Stomach (tissue), 9 donors: ENCODE results near the gene TOX3. TPM values are rescaled to one million over a fixed set of nuclear protein-coding genes. Genes with fewer than 3 reads are reported as not detected.

Experiments
- DNase-seq, 2 donors: peaks; one replicate each; pipeline versions ENCODE4 v3.0.0 to v3.0.0-alpha.2; 2013 to 2019
- H3K27ac ChIP-seq, 5 donors: fragments of 200-600 bp in 4 of 5; sonication (generic) in 4 of 5; one replicate each; pipeline ENCODE4 v1.5.1; 2013 to 2019; ENCODE audit warnings: mild to moderate bottlenecking in 1 of 5, moderate library complexity in 1 of 5
- H3K27me3 ChIP-seq, 3 donors: fragments of 200-600 bp; sonication (generic); one replicate each; pipeline ENCODE4 v1.5.1; 2017 to 2019; ENCODE audit warnings: mixed run types in 1 of 3
- H3K36me3 ChIP-seq, 4 donors: fragments of 200-600 bp; sonication (generic); 1 replicate in 3 of 4; 2 replicates in 1 of 4; pipeline ENCODE4 v1.5.1; 2016 to 2019
- H3K4me1 ChIP-seq, 4 donors: fragments of 200-600 bp; sonication (generic); one replicate each; pipeline ENCODE4 v1.5.1; 2016 to 2019
- H3K4me3 ChIP-seq, 4 donors: fragments of 200-600 bp; sonication (generic) in 3 of 4; one replicate each; pipeline ENCODE4 v1.5.1; 2016 to 2019; ENCODE audit warnings: mild to moderate bottlenecking in 1 of 4
- H3K9me3 ChIP-seq, 4 donors: fragments of 200-600 bp; sonication (generic); one replicate each; pipeline ENCODE4 v1.5.1; 2016 to 2019
- CTCF ChIP-seq, 7 experiments: fragments of 450-650 bp in 4 of 7; fragments of 200-600 bp in 3 of 7; sonication (generic) in 3 of 7; IDR thresholded peaks; one replicate each; pipeline ENCODE4 v1.5.1; 2016 to 2019; ENCODE audit warnings: antibody characterized with exemption in 7 of 7, control low read depth in 2 of 7, mild to moderate bottlenecking in 1 of 7
- EP300 ChIP-seq: sonication (generic); formaldehyde crosslinking; IDR thresholded peaks from one replicate; pipeline ENCODE4 v1.6.1; 2017; ENCODE audit warnings: antibody characterized with exemption
- POLR2A ChIP-seq, 4 donors: fragments of 450-650 bp; IDR thresholded peaks; one replicate each; pipeline ENCODE4 v1.6.1; 2016; ENCODE audit warnings: antibody characterized with exemption in 4 of 4, control low read depth in 2 of 4, mild to moderate bottlenecking in 1 of 4, moderate library complexity in 1 of 4
- POLR2AphosphoS5 ChIP-seq, 3 donors: sonication (generic); formaldehyde crosslinking; IDR thresholded peaks; one replicate each; pipeline ENCODE4 v1.6.1; 2016; ENCODE audit warnings: antibody characterized with exemption in 3 of 3
- WGBS, 5 donors: extraction: QIAGEN DNeasy Blood & Tissue Kit in 3 of 5; methylation state at CpG; one replicate each; pipeline versions ENCODE4 v1.1.5 to v1.1.7; 2013 to 2018; 5-methylcytosine and 5-hydroxymethylcytosine counted together
- intact Hi-C: fragments of 100-400 bp; cut with DNase I; formaldehyde crosslinking; loops from one replicate; pipeline ENCODE4 v1.15.1; 2023; ENCODE audit warnings: low total_unique reads
- polyA plus RNA-seq, 3 donors: library from polyadenylated mRNA; stranded (reverse); fragments of 200-250 nt; gene quantifications; one replicate each; pipeline ENCODE4 v1.2.3, GENCODE V29; 2013
- total RNA-seq, 5 donors: library from RNA; depleted of rRNA; stranded (reverse); fragments of >200 nt; gene quantifications; one replicate each; pipeline versions ENCODE4 v1.1.0 to v1.2.3, GENCODE V29; 2014 to 2016
- donor health status: healthy with polysubstance abuse.
- donor health status: Bipolar disorder and iron deficiency.
- donor health status: healthy.

The TOX3 gene
- total and polyA plus RNA-seq, 8 donors: 6.4 to 169 (median 11.1) TPM

DNA sequence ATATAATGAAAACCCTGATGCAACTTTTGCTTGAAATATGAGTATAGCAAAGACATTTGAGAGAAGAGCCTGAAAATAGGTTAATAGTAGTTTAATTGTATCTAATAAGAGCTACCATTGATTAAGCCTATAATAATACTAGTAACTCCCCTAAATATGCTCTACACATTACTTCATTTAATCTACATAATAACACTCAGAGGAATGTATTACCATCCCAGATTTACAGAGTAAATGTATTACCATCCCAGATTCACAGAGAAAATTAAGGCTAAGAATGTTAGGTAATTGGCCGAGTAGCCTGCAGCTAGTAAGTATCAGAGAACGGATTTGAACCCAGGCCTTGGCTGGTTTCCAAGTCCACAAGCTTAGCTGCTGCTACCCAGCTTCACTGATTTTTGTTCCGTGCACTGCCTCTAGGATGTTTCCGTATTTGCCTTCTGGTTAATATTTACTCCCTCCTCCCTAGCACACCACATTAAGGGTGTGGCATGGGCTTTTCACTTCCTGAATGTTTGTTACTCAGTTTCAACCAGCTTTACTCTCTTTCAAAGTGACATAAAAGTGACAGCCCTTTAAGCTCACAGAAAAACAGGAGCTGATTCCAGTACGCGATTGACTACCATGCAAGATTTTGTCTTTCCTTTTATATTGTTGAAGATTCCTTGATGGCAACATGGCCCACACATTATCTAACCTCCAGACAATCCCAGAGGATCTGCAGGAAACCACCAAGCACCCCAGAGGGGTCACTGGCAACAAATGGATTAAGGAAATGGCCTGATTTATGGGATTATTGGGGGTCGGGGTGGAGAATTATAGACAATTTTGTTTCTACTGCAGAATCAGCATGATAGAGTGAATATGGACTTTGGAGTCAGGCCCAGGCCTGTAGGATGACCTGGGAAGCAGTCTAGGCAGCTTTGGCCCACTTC lies 26.7 kb upstream of the TOX3 start:
- 29 to 54% (median 41%) methylated on average over 7 of the region's 7 CpGs for WGBS, 5 donors
- H3K27me3 ChIP-seq: no peaks in the 10 kb centered on the region
- TF ChIP-seq CTCF (IDR thresholded peaks at IDR 0.05) (peak in 3 of 7 experiments; percentile 6 to 25 (median 9)), POLR2AphosphoS5 (IDR thresholded peaks at IDR 0.05) (peak in 2 of 3 donors; percentile 72 to 89), POLR2A (IDR thresholded peaks at IDR 0.05) (no peak)
- intact Hi-C loops: no loop called here
- peaks cover 16 to 30% (median 24%) of the 10 kb centered on the region in 4 donors for H3K4me1 ChIP-seq
- no peak overlapping the region for H3K4me3 ChIP-seq
- H3K36me3 ChIP-seq: no peaks in the 10 kb centered on the region
- DNase-seq: peak; percentile 57 to 88
- H3K9me3 ChIP-seq: no peaks in the 10 kb centered on the region
- peak overlapping the region; percentile 81 to 96 (median 85) for H3K27ac ChIP-seq

DNA sequence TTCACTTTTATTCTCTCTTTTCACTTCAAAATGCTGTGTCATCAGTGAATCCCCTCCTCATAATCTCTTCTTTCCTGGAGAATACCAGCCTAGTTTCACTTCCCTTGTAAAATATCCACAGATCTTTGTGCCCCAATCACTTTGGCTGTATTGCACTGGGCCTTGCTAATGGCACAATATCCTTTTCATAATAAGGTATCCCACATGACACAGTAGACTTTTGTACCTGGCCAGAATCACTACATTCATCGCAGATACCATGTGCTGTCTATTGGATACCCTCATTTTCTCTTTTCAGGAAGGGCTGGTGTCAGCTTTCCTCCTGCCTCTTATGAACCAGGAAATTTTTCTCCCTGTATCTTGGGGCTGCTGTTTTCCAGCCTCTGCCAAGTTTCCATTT lies 25.7 kb upstream of the TOX3 start:
- no peaks in the 10 kb centered on the region for H3K36me3 ChIP-seq
- WGBS, 5 donors: 44 to 74% (median 60%) methylated on average over 1 of the region's 1 CpG
- H3K9me3 ChIP-seq: no peaks in the 10 kb centered on the region
- peaks cover 14 to 27% (median 21%) of the 10 kb centered on the region in 4 donors for H3K4me1 ChIP-seq
- no peak for DNase-seq
- H3K27ac ChIP-seq: peak overlapping the region; percentile 78 to 86 (median 83)
- no peak overlapping the region for H3K4me3 ChIP-seq
- TF ChIP-seq EP300: no peak
- no peak for TF ChIP-seq POLR2AphosphoS5 (IDR thresholded peaks at IDR 0.05)
- no peak for TF ChIP-seq CTCF (IDR thresholded peaks at IDR 0.05)
- no peak for TF ChIP-seq POLR2A (IDR thresholded peaks at IDR 0.05)
- intact Hi-C loops: no loop called here
- no peaks in the 10 kb centered on the region for H3K27me3 ChIP-seq

- peaks cover 17 to 32% (median 22%) of the 10 kb centered on the region in 4 donors for H3K4me1 ChIP-seq
- H3K36me3 ChIP-seq: no peaks in the 10 kb centered on the region
- H3K4me3 ChIP-seq: no peak overlapping the region
- DNase-seq: no peak
- H3K27ac ChIP-seq: peak overlapping the region in 1 of 5 donors; percentile 0
- TF ChIP-seq CTCF (IDR thresholded peaks at IDR 0.05) (no peak), EP300 (no peak), POLR2AphosphoS5 (IDR thresholded peaks at IDR 0.05) (no peak), POLR2A (IDR thresholded peaks at IDR 0.05) (no peak)
- intact Hi-C loops: no loop called here
- H3K27me3 ChIP-seq: no peaks in the 10 kb centered on the region
- H3K9me3 ChIP-seq: no peaks in the 10 kb centered on the region
- WGBS, 5 donors: 84 to 88% (median 86%) methylated on average over 4 of the region's 4 CpGs
Measured at GRCh38 chr16:52570495-52571091, 23.6 kb upstream of the TOX3 start.

DNA sequence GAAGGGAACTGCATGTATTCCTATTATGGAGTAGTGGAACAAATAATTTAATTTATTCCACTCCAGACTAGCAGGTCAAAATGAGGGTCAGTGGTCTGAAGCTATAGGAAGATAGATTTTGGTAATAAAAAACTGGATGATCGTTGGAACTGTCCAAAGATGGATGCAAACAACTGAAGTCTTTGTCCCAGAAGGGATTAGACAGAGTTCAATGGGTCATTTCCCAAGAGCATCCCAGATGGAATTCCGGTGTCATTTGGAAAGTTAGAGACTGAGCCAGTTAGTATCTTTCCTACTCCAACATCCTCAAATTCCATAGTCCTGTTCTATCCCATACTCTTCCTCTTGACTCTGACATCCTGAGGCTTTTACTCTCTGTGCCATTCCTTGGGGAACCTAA lies 22.8 kb upstream of the TOX3 start:
- Histone ChIP-seq H3K36me3 (no peaks in the 10 kb centered on the region), H3K4me3 (no peak overlapping the region), H3K9me3 (no peaks in the 10 kb centered on the region), H3K27me3 (no peaks in the 10 kb centered on the region), H3K27ac (no peak overlapping the region), H3K4me1 (peaks cover 11 to 35% (median 21%) of the 10 kb centered on the region in 4 donors)
- intact Hi-C loops: no loop called here
- WGBS, 5 donors: 64 to 88% (median 75%) methylated on average over 2 of the region's 2 CpGs
- DNase-seq: no peak
- TF ChIP-seq CTCF (IDR thresholded peaks at IDR 0.05): no peak
- no peak for TF ChIP-seq POLR2AphosphoS5 (IDR thresholded peaks at IDR 0.05)
- TF ChIP-seq POLR2A (IDR thresholded peaks at IDR 0.05): no peak
- TF ChIP-seq EP300: no peak
